ENCODE results near the gene AP3B1.
A peak's percentile ranks its signal among the peaks of the same experiment; 100 is the strongest.
"Not testable (repeated sequence)": the region's sequence is repeated elsewhere in the genome, so short reads cannot be mapped to it uniquely, and the experiment has no call there.

The AP3B1 gene

GRCh38 chr5:78237911-78238310, 56.6 kb downstream of the AP3B1 start:
- FAIRE-seq, result no peak

DNA sequence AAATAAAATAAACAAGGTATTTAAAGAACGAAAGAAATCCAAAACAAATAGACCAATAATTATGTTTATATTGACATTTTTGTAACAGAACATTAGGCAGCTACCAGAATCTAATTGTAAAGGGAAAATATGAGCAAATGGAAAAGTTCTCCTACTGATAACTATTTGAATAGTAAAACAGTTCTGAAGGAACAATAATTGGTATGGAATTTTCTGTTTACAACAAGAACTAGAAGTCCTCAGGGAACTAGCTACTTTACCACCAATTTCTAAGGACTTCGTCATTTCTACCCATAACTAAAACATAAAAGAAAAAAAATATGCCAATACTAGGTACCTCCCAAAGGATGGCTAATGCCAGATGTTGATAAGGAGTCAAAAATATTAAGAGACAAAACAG, 58.5 kb downstream of the AP3B1 start:
- peak; percentile 59 for FAIRE-seq

DNA sequence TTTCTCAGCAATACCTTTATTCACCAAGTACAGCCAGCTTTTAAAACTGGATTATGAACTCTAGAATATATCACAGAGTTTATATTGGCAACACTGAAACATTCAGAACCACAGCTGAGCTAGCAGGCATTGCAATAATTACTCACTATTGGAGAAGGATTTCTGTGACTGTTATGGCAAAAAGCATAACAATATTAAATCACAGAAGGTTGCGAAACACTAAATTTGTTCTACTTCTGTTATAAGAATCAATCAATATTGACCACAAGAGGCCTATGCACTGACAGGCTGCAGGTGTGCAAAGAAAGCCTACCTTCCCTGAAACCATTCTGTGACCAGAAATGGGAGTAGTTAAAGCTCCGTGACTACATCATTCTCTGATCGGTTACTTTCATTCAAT, 59.2 kb downstream of the AP3B1 start:
- no peak for FAIRE-seq

GRCh38 chr5:78234804-78235203, 59.7 kb downstream of the AP3B1 start:
- FAIRE-seq, result no peak

DNA sequence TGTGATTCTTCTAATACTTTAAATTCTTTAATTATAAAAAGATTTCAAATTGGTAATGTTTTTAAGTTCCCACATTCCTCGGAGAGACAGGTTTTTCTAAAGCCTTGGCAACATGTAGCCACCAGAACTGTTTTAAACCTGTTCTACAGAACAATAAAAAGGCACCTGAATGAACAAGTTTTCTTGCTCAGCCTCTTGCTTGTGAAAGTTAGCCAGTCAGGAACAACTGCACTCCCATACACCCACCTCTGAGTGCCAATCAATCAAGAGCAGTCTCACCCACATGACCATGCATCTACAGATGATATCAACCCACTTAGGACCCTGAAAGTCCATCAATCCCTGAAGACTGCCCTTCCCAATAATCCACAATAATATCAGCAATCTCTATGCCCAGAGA, 62.3 kb downstream of the AP3B1 start:
- no peak for FAIRE-seq

DNA sequence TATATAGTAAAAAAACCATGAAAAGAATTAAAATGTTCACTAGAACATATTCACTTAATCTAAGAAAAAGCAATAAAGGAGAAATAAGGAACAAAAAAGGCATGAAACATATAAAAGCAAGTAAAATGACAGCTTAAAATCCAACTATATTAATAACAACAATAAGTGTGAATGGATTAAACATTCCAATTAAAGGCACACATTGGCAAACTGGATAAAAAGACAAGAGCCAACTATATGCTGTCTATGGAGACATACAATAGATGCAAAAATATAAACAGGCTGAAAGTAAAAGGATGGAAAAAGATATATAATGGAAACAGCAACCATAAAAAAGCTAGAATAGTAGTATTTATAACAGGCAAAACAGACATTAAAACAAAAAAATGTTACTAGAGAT, 70.1 kb downstream of the AP3B1 start:
- no peak for FAIRE-seq

DNA sequence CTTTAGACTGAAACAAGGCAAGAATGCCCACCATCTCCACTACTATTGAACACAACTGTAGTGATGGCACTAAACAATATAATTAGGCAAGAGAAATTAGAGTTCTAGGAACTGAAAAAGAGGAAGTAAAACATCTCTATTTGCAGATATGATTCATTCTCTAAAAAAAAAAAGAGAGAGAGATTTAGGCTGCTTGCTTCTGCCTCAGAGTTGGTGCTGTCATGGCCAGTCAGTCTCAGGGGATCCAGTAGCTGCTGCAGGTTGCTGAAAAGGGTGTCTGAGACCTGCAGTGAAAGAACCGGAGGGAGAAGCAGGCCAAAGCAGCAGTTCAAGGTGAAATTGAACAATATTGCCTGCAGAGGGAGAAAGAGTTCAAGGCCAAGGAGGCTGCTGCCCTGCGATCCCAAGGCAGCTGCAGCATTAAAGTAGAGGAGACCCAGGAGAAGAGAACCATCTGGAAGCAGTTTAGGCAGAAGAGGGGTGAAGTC, 72.5 kb downstream of the AP3B1 start:
- FAIRE-seq, result no peak

GRCh38 chr5:78221467-78221866, 73.0 kb downstream of the AP3B1 start:
- FAIRE-seq, result no peak

GRCh38 chr5:78215972-78216371, 78.5 kb downstream of the AP3B1 start:
- no peak for FAIRE-seq

GRCh38 chr5:78215565-78215964, 78.9 kb downstream of the AP3B1 start:
- no peak for FAIRE-seq

DNA sequence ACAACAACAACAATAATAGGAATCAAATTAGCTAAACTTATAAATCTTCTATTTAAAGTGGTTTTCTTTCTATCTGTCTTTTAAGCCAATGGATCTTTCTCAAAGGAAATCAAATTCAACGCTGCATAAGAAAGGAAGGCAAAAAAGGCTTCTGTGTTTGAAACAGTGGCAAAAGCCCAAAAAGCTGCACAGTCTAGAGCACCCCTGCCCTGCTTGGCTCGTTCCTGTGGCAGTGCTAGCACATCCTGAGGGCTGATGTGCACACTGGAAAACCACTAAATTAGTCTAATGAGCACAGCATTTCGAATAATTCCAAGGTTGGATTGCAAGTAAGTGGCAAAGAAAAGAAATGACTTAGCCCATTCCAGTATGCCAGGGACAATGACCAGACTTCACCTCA, 80.7 kb downstream of the AP3B1 start:
- FAIRE-seq, result no peak

- no peak for FAIRE-seq
These were observed 83.4 kb downstream of the AP3B1 start for GRCh38 chr5:78211052-78211451.

GRCh38 chr5:78204241-78204640, 90.3 kb downstream of the AP3B1 start:
- peak; percentile 76 for FAIRE-seq

- no peak for FAIRE-seq
These were observed 90.7 kb downstream of the AP3B1 start for GRCh38 chr5:78203815-78204214.

DNA sequence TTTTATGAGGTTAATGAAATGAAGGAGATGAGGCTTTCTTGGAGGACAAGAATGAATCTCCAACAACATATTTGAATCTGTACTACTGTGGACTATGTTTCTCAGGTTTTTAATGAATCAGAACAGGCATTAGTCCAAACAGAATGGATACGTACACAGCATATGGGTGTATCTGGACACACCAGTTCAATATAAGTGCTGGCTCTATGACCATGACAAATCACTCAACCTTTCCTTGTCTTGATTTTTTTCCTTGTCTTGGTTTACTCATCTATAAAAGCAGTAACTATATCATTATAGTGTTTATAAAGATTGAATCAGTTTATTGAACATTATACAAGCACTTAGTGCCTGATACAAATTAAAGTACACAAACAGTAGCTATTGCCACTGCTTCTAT, 104.1 kb downstream of the AP3B1 start:
- no peak for FAIRE-seq

DNA sequence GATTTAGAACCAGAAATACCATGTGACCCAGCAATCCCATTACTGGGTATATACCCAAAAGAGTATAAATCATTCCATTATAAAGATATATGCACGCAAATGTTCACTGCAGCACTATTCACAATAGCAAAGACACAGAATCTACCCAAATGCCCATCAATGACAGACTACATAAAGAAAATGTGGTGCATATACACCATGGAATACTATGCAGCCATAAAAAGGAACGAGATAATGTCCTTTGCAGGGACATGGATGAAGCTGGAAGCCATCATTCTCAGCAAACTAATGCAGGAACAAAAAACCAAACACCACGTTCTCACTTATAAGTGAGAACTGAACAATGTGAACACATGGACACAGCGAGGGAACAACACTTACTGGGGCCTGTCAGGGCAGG, 105.8 kb downstream of the AP3B1 start:
- FAIRE-seq, result not testable (repeated sequence)

GRCh38 chr5:78187172-78187571, 107.3 kb downstream of the AP3B1 start:
- no peak for FAIRE-seq

DNA sequence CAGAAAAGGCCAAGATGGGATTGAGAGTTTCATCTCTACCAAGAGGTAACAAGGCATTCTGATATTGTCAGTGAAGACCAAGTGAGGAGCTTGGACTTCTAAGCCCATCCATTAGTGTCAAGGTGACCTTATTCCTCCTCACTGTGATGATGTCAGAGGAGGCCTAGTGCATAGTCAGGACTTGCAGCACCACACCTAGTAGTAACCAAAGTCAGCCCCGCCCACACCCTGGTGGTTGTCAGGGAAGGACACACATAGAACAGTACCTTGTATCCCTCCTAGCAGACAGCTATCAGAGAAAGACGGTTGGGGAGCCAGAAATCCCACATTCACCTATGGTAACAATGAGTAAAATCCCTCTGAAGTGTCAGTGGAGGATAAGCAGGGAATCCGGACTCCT, 111.7 kb downstream of the AP3B1 start:
- no peak for FAIRE-seq

GRCh38 chr5:78178356-78178755, 116.1 kb downstream of the AP3B1 start:
- no peak for FAIRE-seq

- FAIRE-seq, result not testable (repeated sequence)
These were observed 124.2 kb downstream of the AP3B1 start for GRCh38 chr5:78170335-78170734.

- no peak for FAIRE-seq
These were observed 132.1 kb downstream of the AP3B1 start for GRCh38 chr5:78162253-78162862.

- FAIRE-seq, result no peak
These were observed 137.5 kb downstream of the AP3B1 start for GRCh38 chr5:78157001-78157400.

DNA sequence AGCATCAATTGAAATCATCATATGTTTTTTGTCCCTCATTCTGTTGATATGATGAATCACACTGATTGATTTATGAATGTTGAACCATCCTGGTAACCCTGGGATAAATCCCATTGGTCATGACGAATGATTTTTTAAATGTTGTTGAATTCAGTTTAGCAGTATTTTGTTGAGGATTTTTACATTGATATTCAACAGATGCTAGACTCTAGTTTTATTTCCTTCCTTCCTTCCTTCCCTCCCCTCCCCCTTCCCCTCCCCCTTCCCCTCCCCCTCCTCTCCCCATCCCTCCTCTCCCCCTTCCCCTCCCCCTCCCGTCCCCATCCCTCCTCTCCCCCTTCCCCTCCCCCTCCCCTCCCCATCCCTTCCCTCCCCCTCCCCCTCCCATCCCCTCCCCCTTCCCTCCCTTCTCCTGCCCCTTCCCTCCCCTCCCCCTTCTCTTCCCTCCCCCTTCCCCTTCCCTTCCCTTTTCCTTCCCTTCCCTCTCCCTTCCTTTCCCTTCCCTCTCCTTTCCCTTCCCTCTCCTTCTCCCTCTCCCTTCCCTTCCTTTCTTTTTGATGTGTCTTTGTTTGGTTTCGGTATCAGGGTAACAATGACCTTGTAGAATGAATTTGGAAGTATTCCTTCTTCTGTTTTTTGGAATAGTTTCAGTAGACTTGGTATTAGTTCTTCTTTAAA, 142.8 kb downstream of the AP3B1 start:
- FAIRE-seq, result no peak

DNA sequence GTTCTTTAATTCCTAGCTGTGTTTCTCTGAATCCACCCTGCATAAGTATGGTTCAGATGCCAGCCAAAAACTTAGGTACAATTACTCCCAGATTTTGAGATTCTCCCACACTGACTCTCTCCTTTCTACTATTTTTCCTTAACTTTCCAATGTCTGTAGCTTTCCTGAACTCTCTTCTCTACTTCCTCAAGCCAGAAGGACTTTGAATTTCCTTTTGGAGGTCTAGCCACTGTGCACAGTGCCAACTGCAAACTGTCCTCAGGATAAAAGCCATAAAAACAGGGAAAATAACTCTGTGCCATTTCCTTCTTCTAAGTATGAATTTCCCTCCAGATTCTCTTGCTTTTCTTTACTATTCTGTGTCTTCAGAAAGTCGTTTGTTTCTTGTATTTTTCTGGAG, 157.2 kb downstream of the AP3B1 start:
- no peak for FAIRE-seq

DNA sequence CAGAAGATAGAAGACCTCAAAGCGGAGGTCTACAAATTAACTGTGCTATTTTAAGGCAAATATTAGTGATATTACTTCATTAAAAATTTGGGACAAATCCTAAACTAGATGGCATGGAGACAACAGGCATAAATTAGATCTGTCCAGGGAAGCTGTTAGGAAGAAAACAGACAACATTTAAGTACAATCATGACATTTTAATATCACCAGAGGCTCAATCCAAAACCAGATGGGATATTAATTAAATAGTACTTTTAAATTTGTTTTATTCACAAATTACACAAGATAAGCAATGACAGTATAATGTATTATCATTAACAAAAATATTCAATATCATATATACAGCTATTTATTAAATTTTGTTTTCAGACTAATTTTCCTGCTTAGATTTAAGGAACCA, 161.1 kb downstream of the AP3B1 start:
- FAIRE-seq, result no peak

All from endometrium (tissue), 2 donors.